Activated naive CD4-positive, alpha-beta T cell treated with anti-CD3 and anti-CD28 coated beads, Interleukin-2, amount 50 U/mL, for 72 hours (primary cell): ENCODE results near the gene CFAP410. TPM values are rescaled to one million over a fixed set of nuclear protein-coding genes. Genes with fewer than 3 reads are reported as not detected.

Experiments
- ATAC-seq, 2 donors: fragments of 150-1000 bp; cut with Tn5 transposase; 2 replicates each; pipeline ENCODE4 v1.10.0; 2021; ENCODE audit warnings: mild to moderate bottlenecking in 2 of 2, moderate library complexity in 2 of 2
- DNase-seq, 2 donors: peaks; one replicate each; pipeline ENCODE4 v3.0.0; 2021 to 2022; ENCODE audit warnings: low spot score in 2 of 2
- H3K27ac Mint-ChIP-seq, 2 donors: one replicate each; pipeline ENCODE4 v1.8.0; 2022; ENCODE audit warnings: mild to moderate bottlenecking in 2 of 2, mixed read lengths in 2 of 2
- H3K36me3 Mint-ChIP-seq, 2 donors: one replicate each; pipeline ENCODE4 v1.8.0; 2022; ENCODE audit warnings: mixed read lengths in 2 of 2
- H3K9me3 Mint-ChIP-seq, 2 donors: one replicate each; pipeline ENCODE4 v1.8.0; 2022; ENCODE audit warnings: mixed read lengths in 2 of 2
- total RNA-seq, 2 donors: library from RNA; stranded (reverse); gene quantifications; one replicate each; pipeline ENCODE4 v1.2.3, GENCODE V29; 2022

The CFAP410 gene
- total RNA-seq, 2 donors from 2014 or later, result 16.5 to 17.3 TPM

GRCh38 chr21:44279354-44280260 is 59.6 kb downstream of the CFAP410 start:
- no peaks in the 10 kb centered on the region for H3K9me3 Mint-ChIP-seq
- H3K27ac Mint-ChIP-seq, result no peak overlapping the region
- ATAC-seq (no peak), DNase-seq (no peak)
- H3K36me3 Mint-ChIP-seq, result no peaks in the 10 kb centered on the region

Other genes starting within 250 kb of the CFAP410 start
- 10 to 100 TPM; 38.6 to 51.6 TPM for gene PWP2, start 232.0 kb downstream of the CFAP410 start, total RNA-seq
- gene GATD3, start 205.7 kb downstream of the CFAP410 start, total RNA-seq, result 10 to 100 TPM; 35.3 to 76.8 TPM
- 1 to 10 TPM; 2.1 to 4.1 TPM for gene ICOSLG, start 98.4 kb downstream of the CFAP410 start, total RNA-seq
- not detected for gene DNMT3L, start 77.5 kb downstream of the CFAP410 start, total RNA-seq
- gene AIRE, start 53.5 kb downstream of the CFAP410 start, total RNA-seq, result not detected
- 100 to 1,000 TPM in 1 of 2 donors, 10 to 100 TPM in 1; 88.8 to 223 TPM for gene PFKL, start 39.3 kb downstream of the CFAP410 start, total RNA-seq
- 10 to 100 TPM in 1 of 2 donors, 1 to 10 TPM in 1; 8.5 to 16.3 TPM for gene TRPM2, start 14.2 kb upstream of the CFAP410 start, total RNA-seq
- gene LRRC3, start 116.1 kb upstream of the CFAP410 start, total RNA-seq, result 1 to 10 TPM; 4.8 to 5.6 TPM
- gene KRTAP10-1, start 200.8 kb upstream of the CFAP410 start, total RNA-seq, result not detected
- not detected for gene KRTAP10-2, start 212.1 kb upstream of the CFAP410 start, total RNA-seq
- not detected for gene KRTAP10-3, start 219.4 kb upstream of the CFAP410 start, total RNA-seq
- not detected for gene KRTAP10-4, start 234.3 kb upstream of the CFAP410 start, total RNA-seq
- not detected for gene KRTAP10-5, start 241.2 kb upstream of the CFAP410 start, total RNA-seq